ENCODE data around the gene SGCA.

GRCh38 chr17:50171371-50172071, 5.7 kb downstream of the SGCA start:
- TF ChIP-seq CTCF (IDR thresholded peaks at IDR 0.05; ENCODE audit: poor library complexity, severe bottlenecking), result no peak
- no peak for TF ChIP-seq TAF1 (IDR thresholded peaks at IDR 0.05; ENCODE audit: low read depth)
- no peak for TF ChIP-seq REST (IDR thresholded peaks at IDR 0.05; ENCODE audit: borderline replicate concordance)
- TF ChIP-seq POLR2AphosphoS5 (IDR thresholded peaks at IDR 0.05), result no peak
- no peak for TF ChIP-seq EP300 (conservative IDR thresholded peaks at IDR 0.05; ENCODE audit: poor library complexity, severe bottlenecking)
- no peak for TF ChIP-seq EZH2 (IDR thresholded peaks at IDR 0.05; ENCODE audit: borderline replicate concordance, insufficient read depth, low read length, poor library complexity, severe bottlenecking)
- TF ChIP-seq SMC3 (conservative IDR thresholded peaks at IDR 0.05; ENCODE audit: poor library complexity), result no peak
